GM21360 (cell line): ENCODE results near the gene METTL17.

Source experiments
- ATAC-seq: cut with Tn5 transposase; IDR thresholded peaks from one replicate; pipeline ENCODE4 v1.9.1; 2021; ENCODE audit warnings: mild to moderate bottlenecking, moderate library complexity; ENCODE audit not compliant: unreplicated experiment

The METTL17 gene

DNA sequence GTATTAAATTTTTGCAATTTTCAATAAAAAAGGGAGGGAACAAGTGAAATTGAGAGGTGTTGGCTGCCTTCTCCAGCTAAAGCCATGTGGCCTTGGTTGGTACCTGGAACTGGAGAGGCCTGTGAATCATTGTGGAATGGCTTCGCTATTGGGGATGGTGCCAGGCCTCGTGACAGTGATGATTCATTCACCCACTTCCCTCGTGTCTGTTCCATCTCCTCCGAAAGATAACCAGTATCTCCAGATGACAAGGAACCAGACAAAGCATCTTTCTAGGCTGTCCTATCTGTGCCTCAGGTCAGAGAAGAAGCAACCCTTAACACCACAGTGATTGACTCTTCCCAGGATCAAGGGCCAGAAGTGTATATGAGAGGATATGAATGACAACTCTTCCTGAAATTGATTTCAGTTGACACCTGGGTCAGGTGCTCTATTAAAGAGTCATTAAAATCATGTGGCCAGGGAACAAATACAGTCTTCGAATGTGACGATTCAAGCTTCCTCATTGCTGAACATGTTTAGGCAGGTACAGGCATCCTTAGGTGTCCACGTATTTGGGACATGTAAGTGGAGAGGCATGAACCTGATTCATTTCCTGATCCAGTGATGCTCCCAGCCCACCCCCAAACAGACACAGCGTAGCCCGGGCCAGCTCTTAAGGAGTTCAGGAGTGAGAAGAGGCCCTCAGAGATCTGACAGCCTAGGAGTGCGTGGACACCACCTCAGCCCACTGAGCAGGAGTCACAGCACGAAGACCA is 52.1 kb downstream of the METTL17 start, which contains the start of gene RNASE7:
Gene RNASE7, plus strand, starts transcription at position 687 of the 758 bp plus-strand sequence. CDS start 631 bp downstream, outside the sequence.
- no peak for ATAC-seq

DNA sequence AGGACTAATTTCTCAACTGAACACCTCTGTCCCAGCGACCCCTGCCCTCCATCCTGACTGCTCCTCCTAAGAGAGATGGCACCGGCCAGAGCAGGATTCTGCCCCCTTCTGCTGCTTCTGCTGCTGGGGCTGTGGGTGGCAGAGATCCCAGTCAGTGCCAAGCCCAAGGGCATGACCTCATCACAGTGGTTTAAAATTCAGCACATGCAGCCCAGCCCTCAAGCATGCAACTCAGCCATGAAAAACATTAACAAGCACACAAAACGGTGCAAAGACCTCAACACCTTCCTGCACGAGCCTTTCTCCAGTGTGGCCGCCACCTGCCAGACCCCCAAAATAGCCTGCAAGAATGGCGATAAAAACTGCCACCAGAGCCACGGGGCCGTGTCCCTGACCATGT is 53.1 kb downstream of the METTL17 start:
- no peak for ATAC-seq

DNA sequence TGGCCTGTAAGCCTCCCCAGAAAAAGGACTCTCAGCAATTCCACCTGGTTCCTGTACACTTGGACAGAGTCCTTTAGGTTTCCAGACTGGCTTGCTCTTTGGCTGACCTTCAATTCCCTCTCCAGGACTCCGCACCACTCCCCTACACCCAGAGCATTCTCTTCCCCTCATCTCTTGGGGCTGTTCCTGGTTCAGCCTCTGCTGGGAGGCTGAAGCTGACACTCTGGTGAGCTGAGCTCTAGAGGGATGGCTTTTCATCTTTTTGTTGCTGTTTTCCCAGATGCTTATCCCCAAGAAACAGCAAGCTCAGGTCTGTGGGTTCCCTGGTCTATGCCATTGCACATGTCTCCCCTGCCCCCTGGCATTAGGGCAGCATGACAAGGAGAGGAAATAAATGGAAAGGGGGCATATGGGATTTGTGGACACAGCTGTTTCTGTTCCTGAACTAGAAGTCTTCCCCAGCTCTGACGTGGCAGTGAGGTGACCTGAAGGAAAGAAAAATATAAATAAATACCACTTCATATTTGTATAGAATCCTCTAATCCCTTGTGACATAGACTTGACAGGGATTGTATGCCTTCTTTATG is 53.7 kb downstream of the METTL17 start:
- ATAC-seq, result no peak

DNA sequence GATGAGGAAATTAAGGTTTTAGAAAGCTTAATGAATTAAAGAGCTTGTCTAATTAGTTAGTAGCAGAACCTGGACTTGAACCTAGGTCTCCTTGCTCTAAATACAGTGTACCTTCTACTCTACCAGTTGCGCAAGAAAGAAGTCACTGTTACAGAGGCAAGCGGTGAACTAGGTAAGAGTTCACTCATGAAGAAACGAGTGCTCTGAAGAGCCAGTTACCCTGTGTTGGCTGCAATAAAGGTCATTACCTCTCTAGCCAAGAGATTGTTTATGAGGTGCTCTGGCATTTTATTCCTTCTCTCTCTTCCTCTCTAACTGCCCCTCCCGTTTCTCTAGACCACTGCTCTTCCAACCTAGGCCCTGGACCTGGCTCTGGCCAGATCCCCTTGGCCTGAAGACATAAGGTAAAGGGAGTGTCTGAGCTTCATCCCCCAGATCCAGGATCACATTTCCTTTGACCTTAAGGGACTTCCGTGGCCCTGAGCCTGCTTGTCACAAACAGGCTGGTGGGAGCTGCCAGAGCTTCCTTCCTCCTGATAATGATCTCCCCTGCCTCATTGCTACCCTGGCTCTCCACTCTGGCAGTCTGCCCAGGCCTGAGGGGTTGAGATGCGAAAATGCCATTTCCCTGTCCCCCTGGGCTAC is 54.3 kb downstream of the METTL17 start:
- no peak for ATAC-seq
